ENCODE data around the gene FOLR2.

- TF ChIP-seq POLR2A (IDR thresholded peaks at IDR 0.05), result no peak
- TF ChIP-seq, protein P1, sequence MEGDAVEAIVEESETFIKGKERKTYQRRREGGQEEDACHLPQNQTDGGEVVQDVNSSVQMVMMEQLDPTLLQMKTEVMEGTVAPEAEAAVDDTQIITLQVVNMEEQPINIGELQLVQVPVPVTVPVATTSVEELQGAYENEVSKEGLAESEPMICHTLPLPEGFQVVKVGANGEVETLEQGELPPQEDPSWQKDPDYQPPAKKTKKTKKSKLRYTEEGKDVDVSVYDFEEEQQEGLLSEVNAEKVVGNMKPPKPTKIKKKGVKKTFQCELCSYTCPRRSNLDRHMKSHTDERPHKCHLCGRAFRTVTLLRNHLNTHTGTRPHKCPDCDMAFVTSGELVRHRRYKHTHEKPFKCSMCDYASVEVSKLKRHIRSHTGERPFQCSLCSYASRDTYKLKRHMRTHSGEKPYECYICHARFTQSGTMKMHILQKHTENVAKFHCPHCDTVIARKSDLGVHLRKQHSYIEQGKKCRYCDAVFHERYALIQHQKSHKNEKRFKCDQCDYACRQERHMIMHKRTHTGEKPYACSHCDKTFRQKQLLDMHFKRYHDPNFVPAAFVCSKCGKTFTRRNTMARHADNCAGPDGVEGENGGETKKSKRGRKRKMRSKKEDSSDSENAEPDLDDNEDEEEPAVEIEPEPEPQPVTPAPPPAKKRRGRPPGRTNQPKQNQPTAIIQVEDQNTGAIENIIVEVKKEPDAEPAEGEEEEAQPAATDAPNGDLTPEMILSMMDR (IDR thresholded peaks at IDR 0.05), result no peak
Measured at GRCh38 chr11:72232260-72233055, 15.9 kb downstream of the FOLR2 start.

Measured in thyroid gland (tissue), 4 donors.